Hepatocyte (in vitro differentiated cells): ENCODE measurements around the gene SPAG4. TPM values are rescaled to one million over a fixed set of nuclear protein-coding genes. Genes with fewer than 3 reads are reported as not detected.

Experiments
- DNase-seq: peaks from one replicate; pipeline ENCODE4 v3.0.0-alpha.2; 2016; ENCODE audit warnings: low spot score
- H2AFZ ChIP-seq: fragments of 200-600 bp; sonication (generic); 2 replicates; pipeline ENCODE4 v1.6.0; 2016; ENCODE audit warnings: antibody characterized with exemption, mild to moderate bottlenecking
- H3K27ac ChIP-seq: fragments of 200-600 bp; sonication (generic); 2 replicates; pipeline ENCODE4 v1.5.1; 2016; ENCODE audit warnings: mild to moderate bottlenecking
- H3K27me3 ChIP-seq: fragments of 200-600 bp; sonication (generic); 2 replicates; pipeline ENCODE4 v1.6.1; 2016
- H3K36me3 ChIP-seq: fragments of 200-600 bp; sonication (generic); replicated peaks from 2 replicates; pipeline ENCODE4 v1.5.1; 2016; ENCODE audit warnings: low read depth; ENCODE audit not compliant: insufficient read depth
- H3K4me1 ChIP-seq: fragments of 200-600 bp; sonication (generic); 2 replicates; pipeline ENCODE4 v1.5.1; 2016; ENCODE audit warnings: mild to moderate bottlenecking, moderate library complexity; ENCODE audit not compliant: insufficient read depth
- H3K4me2 ChIP-seq: fragments of 200-600 bp; sonication (generic); 2 replicates; pipeline ENCODE4 v1.6.0; 2016
- H3K4me3 ChIP-seq: fragments of 200-600 bp; sonication (generic); 2 replicates; pipeline ENCODE4 v1.5.1; 2016; ENCODE audit warnings: mild to moderate bottlenecking
- H3K79me2 ChIP-seq: fragments of 200-600 bp; sonication (generic); 2 replicates; pipeline ENCODE4 v1.6.0; 2017; ENCODE audit warnings: mild to moderate bottlenecking
- H3K9me2 ChIP-seq: fragments of 200-600 bp; sonication (generic); replicated peaks from 2 replicates; pipeline ENCODE4 v1.6.0; 2017; ENCODE audit warnings: mild to moderate bottlenecking; ENCODE audit not compliant: insufficient read depth
- H3K9me3 ChIP-seq: fragments of 200-600 bp; sonication (generic); 2 replicates; pipeline ENCODE4 v1.5.1; 2016; ENCODE audit warnings: low read depth, mild to moderate bottlenecking
- H4K20me1 ChIP-seq: fragments of 200-600 bp; sonication (generic); 2 replicates; pipeline ENCODE4 v1.6.0; 2016; ENCODE audit warnings: mild to moderate bottlenecking; ENCODE audit not compliant: insufficient read depth, poor library complexity, severe bottlenecking
- EZH2 ChIP-seq: fragments of 200-600 bp; sonication (generic); IDR thresholded peaks from 2 replicates; pipeline ENCODE4 v1.6.1; 2016; ENCODE audit warnings: antibody characterized with exemption, mild to moderate bottlenecking, borderline replicate concordance
- EZH2phosphoT487 ChIP-seq: fragments of 200-600 bp; sonication (generic); IDR thresholded peaks from one replicate; pipeline ENCODE4 v1.6.1; 2018; ENCODE audit warnings: antibody characterized with exemption, mild to moderate bottlenecking, low read depth, moderate library complexity; ENCODE audit not compliant: unreplicated experiment, severe bottlenecking
- WGBS: methylation state at CpG from one replicate; pipeline ENCODE4 v1.1.6; 2016; ENCODE audit warnings: low lambda C conversion rate; ENCODE audit errors: missing lambda C conversion rate; 5-methylcytosine and 5-hydroxymethylcytosine counted together
- polyA plus RNA-seq: library from polyadenylated mRNA; unstranded; fragments of >200 nt; fragmentation: Nextera tagmentation; extraction: Ambion mirVana; gene quantifications from 2 replicates; pipeline ENCODE4 v1.2.1, GENCODE V29; 2016
- total RNA-seq: library from RNA; depleted of rRNA; stranded (reverse); fragments of >200 nt; gene quantifications from 2 replicates; pipeline ENCODE4 v1.2.3, GENCODE V29; 2014
- TF ChIP-seq, protein P1 (sequence below): fragments of 200-600 bp; sonication (generic); IDR thresholded peaks from 2 replicates; pipeline ENCODE4 v1.5.1; 2016; ENCODE audit warnings: antibody characterized with exemption, mild to moderate bottlenecking; ENCODE audit not compliant: poor library complexity

Gene SPAG4
- total and polyA plus RNA-seq, 2 experiments from 2014 or later: 6.6 to 7.9 TPM

DNA sequence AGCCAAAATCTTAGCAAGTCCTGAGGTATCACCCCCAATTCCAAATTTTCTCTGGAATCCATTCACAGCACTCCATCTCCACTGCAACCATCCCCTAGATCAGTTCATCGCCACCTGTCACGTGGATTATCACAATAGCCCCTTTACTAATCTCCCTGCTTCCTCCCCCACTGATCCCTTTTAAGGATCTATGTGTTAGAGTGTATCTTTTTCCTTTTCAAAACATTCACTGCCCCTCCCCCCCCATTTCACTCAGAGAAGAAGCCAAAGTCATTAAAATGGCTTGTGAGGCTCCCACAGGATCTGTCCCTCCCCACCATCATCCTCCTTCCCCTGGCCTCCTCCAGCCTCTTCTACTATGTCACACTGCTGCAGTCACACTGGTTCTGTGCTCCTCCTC is 18.4 kb upstream of the SPAG4 start:
- no peaks in the 10 kb centered on the region for H3K9me2 ChIP-seq
- TF ChIP-seq, protein P1, sequence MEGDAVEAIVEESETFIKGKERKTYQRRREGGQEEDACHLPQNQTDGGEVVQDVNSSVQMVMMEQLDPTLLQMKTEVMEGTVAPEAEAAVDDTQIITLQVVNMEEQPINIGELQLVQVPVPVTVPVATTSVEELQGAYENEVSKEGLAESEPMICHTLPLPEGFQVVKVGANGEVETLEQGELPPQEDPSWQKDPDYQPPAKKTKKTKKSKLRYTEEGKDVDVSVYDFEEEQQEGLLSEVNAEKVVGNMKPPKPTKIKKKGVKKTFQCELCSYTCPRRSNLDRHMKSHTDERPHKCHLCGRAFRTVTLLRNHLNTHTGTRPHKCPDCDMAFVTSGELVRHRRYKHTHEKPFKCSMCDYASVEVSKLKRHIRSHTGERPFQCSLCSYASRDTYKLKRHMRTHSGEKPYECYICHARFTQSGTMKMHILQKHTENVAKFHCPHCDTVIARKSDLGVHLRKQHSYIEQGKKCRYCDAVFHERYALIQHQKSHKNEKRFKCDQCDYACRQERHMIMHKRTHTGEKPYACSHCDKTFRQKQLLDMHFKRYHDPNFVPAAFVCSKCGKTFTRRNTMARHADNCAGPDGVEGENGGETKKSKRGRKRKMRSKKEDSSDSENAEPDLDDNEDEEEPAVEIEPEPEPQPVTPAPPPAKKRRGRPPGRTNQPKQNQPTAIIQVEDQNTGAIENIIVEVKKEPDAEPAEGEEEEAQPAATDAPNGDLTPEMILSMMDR: no peak
- TF ChIP-seq EZH2 (no peak), EZH2phosphoT487 (no peak)
- no peak overlapping the region for H2AFZ ChIP-seq
- H3K4me3 ChIP-seq: no peak overlapping the region
- no peak for DNase-seq
- H3K79me2 ChIP-seq: no peaks in the 10 kb centered on the region
- WGBS: 71% methylated on average over 2 of the region's 2 CpGs
- peaks cover 13% of the 10 kb centered on the region for H3K4me1 ChIP-seq
- no peaks in the 10 kb centered on the region for H3K36me3 ChIP-seq
- no peak overlapping the region for H3K4me2 ChIP-seq
- H3K9me3 ChIP-seq: no peaks in the 10 kb centered on the region
- no peaks in the 10 kb centered on the region for H4K20me1 ChIP-seq
- H3K27me3 ChIP-seq: peaks cover 29% of the 10 kb centered on the region
- no peak overlapping the region for H3K27ac ChIP-seq

DNA sequence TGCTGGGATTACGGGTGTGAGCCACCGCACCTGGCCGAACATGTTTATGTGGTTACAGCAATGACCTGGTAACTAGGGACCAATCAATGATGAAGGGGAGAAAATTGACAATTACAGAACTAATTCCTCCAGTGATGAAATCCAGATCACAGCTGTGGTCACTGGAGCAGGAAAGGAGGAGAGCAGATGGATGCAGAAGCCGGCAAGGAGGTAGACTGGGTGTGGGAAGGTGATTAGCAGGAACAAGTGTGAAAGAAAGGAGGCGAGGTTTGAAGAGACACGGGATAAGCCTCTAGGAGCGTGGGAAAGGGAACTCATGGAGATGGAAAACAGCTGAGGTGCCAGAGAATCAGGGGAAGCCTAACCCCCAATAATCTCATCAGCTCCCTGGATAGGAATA is 17.2 kb upstream of the SPAG4 start:
- Histone ChIP-seq H3K9me2 (no peaks in the 10 kb centered on the region), H3K27me3 (peaks cover 32% of the 10 kb centered on the region), H3K27ac (no peak overlapping the region), H3K4me2 (no peak overlapping the region), H3K9me3 (no peaks in the 10 kb centered on the region), H4K20me1 (no peaks in the 10 kb centered on the region), H3K36me3 (no peaks in the 10 kb centered on the region), H3K79me2 (no peaks in the 10 kb centered on the region), H3K4me3 (no peak overlapping the region), H2AFZ (no peak overlapping the region), H3K4me1 (peaks cover 13% of the 10 kb centered on the region)
- no peak for TF ChIP-seq EZH2phosphoT487
- TF ChIP-seq EZH2: no peak
- DNase-seq: no peak
- WGBS: 82% methylated on average over 7 of the region's 7 CpGs

DNA sequence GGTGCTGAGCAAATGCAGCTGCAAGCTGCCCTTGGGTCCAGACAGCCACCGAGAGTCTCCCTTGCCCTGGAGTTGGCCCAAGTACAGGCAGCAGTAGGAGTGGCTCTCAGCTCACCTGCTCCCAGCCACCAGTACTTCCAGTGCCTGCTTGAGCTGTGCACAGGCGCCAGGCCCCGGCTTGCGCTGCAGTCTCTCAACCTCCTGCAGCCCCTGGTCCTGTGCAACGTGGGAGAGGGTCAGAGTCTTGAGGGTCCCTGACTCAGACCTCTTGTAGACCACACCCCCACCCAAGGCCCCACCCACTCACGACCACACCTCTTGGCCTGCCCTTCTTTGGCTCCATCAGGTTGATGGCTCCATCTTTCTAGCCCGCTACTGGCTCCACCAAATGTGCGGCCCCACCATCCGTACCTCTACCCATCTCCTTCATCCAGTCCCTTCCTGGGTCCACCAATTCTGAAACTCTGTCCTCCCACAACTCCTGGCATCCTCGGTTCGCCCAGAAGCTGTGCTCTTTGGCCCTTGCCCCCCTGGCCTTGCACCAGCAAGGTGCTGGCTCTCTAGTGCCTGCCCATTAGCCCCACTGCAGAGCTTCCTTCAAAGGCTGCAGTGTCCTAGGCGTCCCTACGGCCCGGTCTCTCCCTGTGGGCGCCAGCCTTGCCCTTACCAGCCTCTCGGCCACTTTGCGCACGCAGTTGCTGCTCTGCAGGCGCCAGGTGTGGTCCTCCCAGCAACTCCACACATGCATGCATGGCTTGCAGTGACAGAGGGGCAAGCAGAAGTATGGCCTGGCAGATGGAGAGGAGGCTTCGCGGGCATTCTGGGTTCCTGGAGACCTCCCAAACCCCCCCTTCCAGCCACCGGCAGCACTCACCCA is 16.5 kb upstream of the SPAG4 start:
- Histone ChIP-seq H3K4me2 (no peak overlapping the region), H3K79me2 (no peaks in the 10 kb centered on the region), H3K9me2 (no peaks in the 10 kb centered on the region), H3K4me3 (no peak overlapping the region), H3K4me1 (peaks cover 13% of the 10 kb centered on the region), H4K20me1 (no peaks in the 10 kb centered on the region), H3K9me3 (no peaks in the 10 kb centered on the region), H2AFZ (no peak overlapping the region), H3K36me3 (no peaks in the 10 kb centered on the region), H3K27ac (no peak overlapping the region), H3K27me3 (peaks cover 32% of the 10 kb centered on the region)
- DNase-seq: no peak
- TF ChIP-seq, protein P1: no peak
- TF ChIP-seq EZH2: no peak
- no peak for TF ChIP-seq EZH2phosphoT487
- WGBS: 86% methylated on average over 22 of the region's 22 CpGs

DNA sequence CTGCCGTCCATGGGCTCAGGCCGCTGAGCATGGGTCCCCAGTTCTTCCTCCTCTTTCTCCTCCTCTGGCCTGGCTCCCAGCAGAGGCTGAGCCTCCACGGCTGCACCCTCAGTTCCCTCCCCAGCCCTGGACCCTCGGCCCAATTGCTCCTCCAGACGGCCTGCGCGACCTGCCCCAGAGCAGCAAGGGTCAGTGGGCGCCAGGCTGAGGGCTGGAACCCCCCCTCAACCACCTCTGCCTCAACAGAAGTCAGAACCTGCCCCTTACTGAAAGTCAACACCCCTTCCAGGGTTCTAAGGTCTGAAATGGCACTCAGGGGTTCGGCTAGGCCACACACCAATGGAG is 15.9 kb upstream of the SPAG4 start:
- no peak for DNase-seq
- H3K27me3 ChIP-seq: peaks cover 32% of the 10 kb centered on the region
- H3K9me2 ChIP-seq: no peaks in the 10 kb centered on the region
- H3K27ac ChIP-seq: no peak overlapping the region
- no peak overlapping the region for H3K4me3 ChIP-seq
- no peaks in the 10 kb centered on the region for H3K79me2 ChIP-seq
- no peak overlapping the region for H3K4me2 ChIP-seq
- peaks cover 13% of the 10 kb centered on the region for H3K4me1 ChIP-seq
- TF ChIP-seq, protein P1: no peak
- TF ChIP-seq EZH2 (no peak), EZH2phosphoT487 (no peak)
- H3K9me3 ChIP-seq: no peaks in the 10 kb centered on the region
- no peaks in the 10 kb centered on the region for H3K36me3 ChIP-seq
- no peak overlapping the region for H2AFZ ChIP-seq
- WGBS: 95% methylated on average over 9 of the region's 9 CpGs
- no peaks in the 10 kb centered on the region for H4K20me1 ChIP-seq
